ENCODE measurements around the gene AP1B1.

The AP1B1 gene

GRCh38 chr22:29336751-29337490 lies 51.4 kb downstream of the AP1B1 start:
- ChIA-PET CTCF (interaction anchor here (0.7 to 1.0 kb wide), 2 partner anchors 12 kb away, joined by 3 read pairs; no protein-coding TSS in a partner anchor), POLR2A (no interaction called here)
- no peak for DNase-seq (ENCODE audit: extremely low spot score)
- TF ChIP-seq CTCF (IDR thresholded peaks at IDR 0.05; ENCODE audit: control extremely low read depth, extremely low read depth, low read depth, missing control alignments), result no peak

GRCh38 chr22:29335656-29336055 lies 52.7 kb downstream of the AP1B1 start:
- no peak for DNase-seq (ENCODE audit: extremely low spot score)
- no peak for TF ChIP-seq CTCF (IDR thresholded peaks at IDR 0.05; ENCODE audit: control extremely low read depth, extremely low read depth, low read depth, missing control alignments)
- ChIA-PET CTCF (no interaction called here), POLR2A (interaction anchor here (0.7 kb wide), 1 partner anchor 214 kb away, joined by 11 read pairs; no protein-coding TSS in a partner anchor)

- ChIA-PET POLR2A (interaction anchor here (0.7 kb wide), 1 partner anchor 215 kb away, joined by 11 read pairs; no protein-coding TSS in a partner anchor), CTCF (interaction anchor here (0.8 kb wide), 1 partner anchor 21 kb away, joined by 3 read pairs; no protein-coding TSS in a partner anchor)
- DNase-seq (ENCODE audit: extremely low spot score), result no peak
- no peak for TF ChIP-seq CTCF (IDR thresholded peaks at IDR 0.05; ENCODE audit: control extremely low read depth, extremely low read depth, low read depth, missing control alignments)
Observed at GRCh38 chr22:29334696-29335344, 53.5 kb downstream of the AP1B1 start.

- no peak for DNase-seq (ENCODE audit: extremely low spot score)
- POLR2A ChIA-PET, result no interaction called here
- no peak for TF ChIP-seq CTCF (IDR thresholded peaks at IDR 0.05; ENCODE audit: control extremely low read depth, extremely low read depth, low read depth, missing control alignments)
- CTCF ChIA-PET, result interaction anchor here (0.8 kb wide), 1 partner anchor 21 kb away, joined by 3 read pairs; no protein-coding TSS in a partner anchor
Observed at GRCh38 chr22:29334148-29334547, 54.2 kb downstream of the AP1B1 start.

GRCh38 chr22:29332886-29333496 lies 55.4 kb downstream of the AP1B1 start:
- no peak for TF ChIP-seq CTCF (IDR thresholded peaks at IDR 0.05; ENCODE audit: control extremely low read depth, extremely low read depth, low read depth, missing control alignments)
- DNase-seq (ENCODE audit: extremely low spot score), result no peak
- POLR2A ChIA-PET, result no interaction called here
- CTCF ChIA-PET, result interaction anchor here (1.2 kb wide), 1 partner anchor 14 kb away, joined by 4 read pairs; no protein-coding TSS in a partner anchor

- no peak for DNase-seq (ENCODE audit: extremely low spot score)
- TF ChIP-seq CTCF (IDR thresholded peaks at IDR 0.05; ENCODE audit: control extremely low read depth, extremely low read depth, low read depth, missing control alignments), result no peak
- ChIA-PET POLR2A (no interaction called here), CTCF (interaction anchor here (1.2 kb wide), 1 partner anchor 15 kb away, joined by 4 read pairs; no protein-coding TSS in a partner anchor)
Observed at GRCh38 chr22:29331658-29332300, 56.6 kb downstream of the AP1B1 start.

All from GM10248 (cell line).